Stimulated activated CD4-positive, alpha-beta T cell treated with anti-CD3 and anti-CD28 coated beads, Interleukin-4, amount 100 ng/mL, for 4 hours (primary cell): ENCODE data around the gene WDR49.

Experiments
- DNase-seq, 2 experiments: peaks; one replicate each; pipeline ENCODE4 v3.0.0-alpha.2; 2020

The WDR49 gene

DNA sequence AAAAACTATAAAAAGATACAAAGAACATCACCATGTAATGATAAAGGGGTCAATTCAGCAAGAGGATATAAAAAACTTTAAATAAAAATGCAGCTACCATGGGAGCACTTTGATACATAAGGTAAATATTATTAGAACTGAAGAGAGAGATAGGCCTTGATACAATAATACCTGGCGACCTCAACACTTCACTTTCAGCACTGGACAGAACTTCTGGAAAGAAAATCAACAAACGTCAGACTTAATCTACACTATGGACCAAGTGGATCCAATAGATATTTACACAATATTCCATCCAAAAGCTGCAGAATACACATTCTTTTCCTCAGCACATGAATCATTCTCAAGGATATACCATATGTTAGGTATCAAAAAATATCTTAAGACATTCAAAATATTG is 42.0 kb downstream of the WDR49 start:
- no peak for DNase-seq

DNA sequence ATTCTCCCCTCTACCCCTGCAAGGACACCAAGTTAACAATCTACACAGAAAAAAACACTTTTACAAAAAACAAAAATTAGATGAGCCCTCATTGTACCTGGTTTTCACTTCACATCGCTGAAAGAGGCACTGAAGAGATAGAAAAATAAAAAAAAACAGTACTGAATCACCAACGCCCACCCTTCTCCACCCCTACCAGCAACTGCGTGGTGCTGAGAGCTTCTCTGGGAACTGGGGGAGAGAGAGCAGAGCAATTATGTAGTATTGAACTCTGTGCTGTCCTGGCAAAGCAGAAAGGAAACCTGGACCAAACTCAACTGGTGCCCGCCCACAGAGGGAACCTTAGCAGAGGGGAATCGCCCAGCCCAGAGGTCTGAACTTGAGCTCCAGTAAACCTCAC is 44.6 kb downstream of the WDR49 start:
- DNase-seq: no peak

DNA sequence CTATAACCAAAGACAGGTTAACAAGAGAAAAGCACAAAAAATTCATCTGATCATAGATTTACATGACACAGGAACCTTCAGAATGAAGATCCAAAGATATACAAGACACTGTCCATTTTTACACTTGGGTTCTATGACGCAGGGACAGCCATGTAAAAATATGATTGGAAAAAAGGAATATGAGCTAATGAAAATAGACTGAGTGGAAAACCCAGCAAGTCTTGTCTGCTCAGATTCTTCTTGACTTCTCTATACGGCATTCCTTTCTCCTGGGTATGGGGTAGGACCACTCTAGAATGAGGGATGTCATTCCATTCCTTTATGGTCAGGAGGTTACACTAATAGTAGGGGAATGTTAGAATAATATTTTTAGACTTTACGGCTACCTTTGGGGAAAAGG is 46.9 kb downstream of the WDR49 start:
- DNase-seq: no peak

DNA sequence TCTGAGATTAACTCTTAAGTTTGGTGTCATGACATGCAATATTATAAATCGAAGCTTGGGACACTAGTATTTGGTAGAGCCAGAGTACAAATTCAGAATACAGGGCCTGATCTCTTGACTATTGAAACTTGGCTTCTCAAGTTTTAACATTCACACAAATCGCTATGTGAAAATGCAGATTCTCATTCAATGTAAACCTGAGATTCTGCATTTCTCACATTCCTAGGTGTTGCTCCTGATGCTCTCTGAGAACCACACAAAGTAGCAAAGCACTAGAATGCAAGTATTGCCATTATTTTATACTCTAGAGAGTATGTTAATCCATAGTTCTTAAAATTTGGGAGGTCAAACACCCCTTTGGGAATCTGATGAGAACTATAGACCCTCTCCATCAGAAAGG is 47.9 kb downstream of the WDR49 start:
- DNase-seq: no peak

DNA sequence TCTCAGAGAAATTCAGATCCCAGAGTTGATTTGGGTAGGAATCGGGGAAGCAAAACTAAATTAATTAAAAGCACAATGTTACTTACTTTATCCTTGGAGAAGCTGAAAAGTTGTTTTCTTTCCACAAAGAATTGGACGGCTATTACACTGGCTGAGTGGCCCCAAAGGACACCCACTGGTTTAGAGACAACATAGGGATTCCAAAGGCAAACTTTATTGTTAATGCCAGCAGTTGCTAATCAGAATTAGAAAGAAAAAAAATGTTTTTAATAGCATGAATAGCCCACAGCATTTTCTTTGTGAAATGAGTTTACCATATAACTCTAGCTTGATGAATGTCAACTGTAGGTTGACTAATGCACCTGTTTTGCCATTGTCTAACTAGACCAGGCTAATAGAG is 51.7 kb downstream of the WDR49 start:
- no peak for DNase-seq

DNA sequence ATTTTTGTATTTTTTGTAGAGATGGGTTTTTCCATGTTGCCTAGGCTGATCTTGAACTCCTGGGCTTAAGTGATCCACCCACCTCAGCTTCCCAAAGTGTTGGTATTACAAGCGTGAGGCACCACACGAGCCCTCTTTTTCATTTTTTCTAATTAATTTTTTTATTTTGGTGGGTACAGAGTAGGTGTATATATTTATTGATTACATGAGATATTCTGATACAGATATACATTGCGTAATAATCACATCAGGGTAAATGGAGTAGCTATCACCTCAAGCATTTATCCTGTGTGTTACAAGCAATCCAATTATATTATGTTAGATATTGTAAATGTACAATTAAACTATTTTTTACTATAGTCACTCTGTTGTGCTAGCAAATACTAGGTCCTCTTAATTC is 66.1 kb downstream of the WDR49 start:
- no peak for DNase-seq

DNA sequence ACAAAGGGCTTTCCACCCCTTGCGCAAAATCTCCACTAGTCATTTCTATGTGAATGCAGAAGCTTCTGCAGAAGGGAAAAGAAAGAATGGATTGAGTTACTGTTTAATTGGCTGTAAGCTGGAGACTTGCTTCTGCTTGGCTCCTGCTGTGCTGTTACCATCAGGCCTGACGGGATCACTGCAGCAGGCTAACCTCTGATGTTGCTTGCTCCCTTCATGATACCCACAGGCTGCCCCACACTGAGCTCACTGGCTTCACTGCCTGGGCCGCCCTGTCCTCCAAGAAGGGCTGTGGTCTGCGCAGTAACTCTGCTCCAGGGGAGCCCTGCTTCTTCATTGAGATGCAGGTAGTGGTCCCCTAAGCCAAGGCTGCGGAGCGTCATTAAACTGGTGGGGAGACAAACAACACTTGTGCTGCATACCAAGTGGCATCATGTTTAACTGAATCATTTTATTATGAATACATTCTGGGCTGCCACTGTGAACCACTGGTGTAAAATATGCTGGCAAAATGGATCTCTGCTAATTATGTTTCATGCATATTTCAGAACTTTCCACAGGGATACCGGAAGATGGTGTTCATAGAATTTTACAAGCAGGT is 78.6 kb downstream of the WDR49 start:
- no peak for DNase-seq

DNA sequence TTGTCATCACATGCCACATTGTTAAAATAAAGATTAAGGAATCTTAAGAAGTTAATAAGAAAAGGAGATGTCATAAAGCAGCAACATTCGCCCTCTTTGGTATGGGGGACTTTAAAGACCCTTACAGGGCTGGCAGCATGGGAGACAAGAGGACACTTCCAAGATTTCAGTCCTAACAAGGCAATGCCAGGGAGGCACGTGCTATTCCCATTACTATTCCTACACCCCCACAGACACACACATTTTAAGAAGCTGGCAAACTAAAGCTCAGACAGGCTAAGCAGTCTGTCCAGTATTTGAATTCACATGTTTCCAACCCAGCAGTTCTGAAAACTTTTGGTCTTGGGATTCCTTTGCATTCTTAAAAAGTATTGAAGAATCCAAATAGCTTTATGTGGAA is 80.8 kb downstream of the WDR49 start:
- no peak for DNase-seq

DNA sequence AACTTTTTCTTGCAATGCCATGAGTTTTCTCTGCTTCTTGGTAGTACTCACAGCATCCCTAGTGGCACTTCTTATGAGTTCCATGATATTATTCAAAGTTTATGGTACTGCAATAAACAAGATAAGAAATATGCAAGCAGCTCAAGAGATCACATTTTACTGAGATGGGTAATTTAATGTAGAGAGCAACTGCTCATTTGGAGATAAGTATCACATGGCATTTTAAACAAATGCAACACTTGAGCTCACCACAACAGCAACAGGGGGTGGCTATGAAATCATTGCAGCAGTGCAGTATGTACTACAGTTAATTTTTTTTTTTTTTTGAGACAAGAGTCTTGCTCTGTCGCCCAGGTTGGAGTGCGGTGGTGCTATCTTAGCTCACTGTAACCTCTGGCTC is 85.1 kb downstream of the WDR49 start:
- DNase-seq: no peak

DNA sequence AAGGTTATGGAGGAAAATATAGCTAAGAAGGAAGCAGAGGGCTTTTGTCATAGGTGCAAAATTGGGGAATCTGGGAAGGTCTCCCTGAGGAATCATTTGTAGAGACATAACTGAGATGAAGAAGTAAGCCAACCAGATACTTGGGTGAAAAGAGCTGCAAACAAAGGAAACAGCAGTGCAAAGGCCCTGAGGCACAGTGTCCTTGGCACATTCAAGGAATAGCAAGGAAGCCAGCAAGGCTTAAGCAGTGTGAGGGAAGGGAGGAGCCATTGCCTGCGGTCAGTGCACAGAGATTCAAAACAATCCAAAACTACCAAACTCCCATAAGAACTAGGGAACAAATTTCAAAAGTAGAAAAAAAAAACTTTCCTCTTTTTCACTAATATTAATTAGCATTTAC is 88.3 kb downstream of the WDR49 start:
- DNase-seq: no peak

DNA sequence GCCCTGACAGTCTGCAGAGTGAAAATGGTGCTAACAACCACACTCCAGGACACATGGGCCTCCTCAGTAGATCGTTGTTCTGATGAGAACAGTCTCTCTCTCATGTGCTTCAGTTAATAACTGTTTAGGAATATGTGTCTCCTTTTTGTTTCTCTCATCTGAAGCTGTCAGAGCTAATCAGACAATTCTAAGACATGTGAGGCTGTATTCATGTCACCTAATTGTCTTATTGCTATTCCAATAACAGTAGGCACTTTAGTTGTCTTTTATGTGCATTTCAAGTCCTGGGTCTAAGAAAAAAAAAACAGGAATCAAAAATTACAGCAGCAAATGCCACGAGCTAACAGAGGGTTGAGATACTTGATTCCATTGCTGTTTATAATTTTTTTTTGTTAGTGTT is 89.1 kb downstream of the WDR49 start:
- no peak for DNase-seq

DNA sequence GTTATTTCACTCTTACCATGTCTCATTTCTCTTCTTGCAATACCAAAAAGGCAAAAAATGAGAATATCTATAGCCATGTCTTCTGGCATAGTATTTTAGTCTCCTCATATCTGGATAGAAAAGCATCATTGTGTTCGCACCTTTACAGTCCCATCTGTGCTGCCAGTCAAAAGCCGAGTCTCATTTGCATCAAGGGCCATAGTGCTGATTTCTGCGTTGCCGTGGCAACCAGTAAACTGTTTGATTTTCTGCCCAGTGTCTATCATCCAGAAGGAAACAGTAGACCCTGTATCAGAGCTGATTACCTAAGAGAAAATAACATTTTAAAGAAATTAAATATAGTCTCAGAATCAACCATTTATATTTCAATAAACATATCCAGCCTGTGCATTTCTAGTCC is 93.8 kb downstream of the WDR49 start:
- no peak for DNase-seq

DNA sequence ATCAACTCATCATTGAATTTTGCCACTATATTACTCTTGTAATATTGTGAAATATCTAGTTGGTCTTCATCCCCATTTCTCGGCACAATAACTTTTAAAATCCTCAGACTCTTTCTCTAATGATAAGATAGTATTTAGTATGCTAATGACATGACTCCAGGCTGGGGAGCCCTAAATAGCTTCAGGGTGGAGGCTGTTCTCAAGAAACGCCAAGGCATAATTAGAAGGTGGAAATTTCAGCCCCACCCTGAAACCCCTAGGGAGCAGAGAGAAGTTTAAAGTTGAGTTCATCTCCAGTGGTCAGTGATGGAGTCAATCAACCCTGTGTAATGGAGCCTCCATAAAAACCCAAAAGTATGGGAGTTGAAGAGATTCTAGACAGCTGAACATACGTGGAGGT is 98.8 kb downstream of the WDR49 start:
- DNase-seq: no peak

DNA sequence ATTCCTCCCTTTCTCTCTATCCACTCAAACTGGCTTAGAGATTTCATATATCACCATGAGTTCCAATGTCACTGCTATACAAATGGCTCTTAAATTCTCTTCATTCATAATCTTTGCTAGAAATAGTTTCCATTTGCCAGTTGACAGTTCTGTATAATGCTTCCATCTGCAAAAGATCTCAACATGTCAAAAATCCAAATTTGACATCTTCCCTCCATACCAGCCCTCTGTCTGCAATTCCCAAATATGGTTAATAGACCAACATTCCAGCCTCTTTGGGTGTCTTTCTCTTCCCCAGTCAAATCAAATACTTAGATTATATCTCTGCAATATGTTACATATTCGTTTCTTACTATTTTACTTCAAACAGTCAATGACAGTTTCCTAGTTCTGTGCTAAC is 115.7 kb downstream of the WDR49 start:
- no peak for DNase-seq

DNA sequence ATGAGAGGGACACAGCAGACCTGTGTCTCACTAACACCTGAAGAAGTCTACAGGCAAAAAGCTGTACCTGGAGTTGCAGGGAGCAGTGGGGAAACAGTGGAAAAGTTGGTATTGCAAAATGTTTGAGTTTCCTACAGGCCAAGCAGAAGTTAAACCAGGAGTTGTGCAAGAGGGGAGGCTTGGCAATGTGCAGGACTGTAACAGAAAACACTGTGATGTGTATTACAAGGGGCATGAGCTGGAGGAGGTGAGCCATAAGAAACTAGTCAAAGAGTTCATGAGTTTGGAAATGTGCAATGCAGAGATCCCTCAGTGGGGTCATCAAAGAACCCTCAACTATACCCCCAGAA is 132.8 kb downstream of the WDR49 start:
- no peak for DNase-seq

DNA sequence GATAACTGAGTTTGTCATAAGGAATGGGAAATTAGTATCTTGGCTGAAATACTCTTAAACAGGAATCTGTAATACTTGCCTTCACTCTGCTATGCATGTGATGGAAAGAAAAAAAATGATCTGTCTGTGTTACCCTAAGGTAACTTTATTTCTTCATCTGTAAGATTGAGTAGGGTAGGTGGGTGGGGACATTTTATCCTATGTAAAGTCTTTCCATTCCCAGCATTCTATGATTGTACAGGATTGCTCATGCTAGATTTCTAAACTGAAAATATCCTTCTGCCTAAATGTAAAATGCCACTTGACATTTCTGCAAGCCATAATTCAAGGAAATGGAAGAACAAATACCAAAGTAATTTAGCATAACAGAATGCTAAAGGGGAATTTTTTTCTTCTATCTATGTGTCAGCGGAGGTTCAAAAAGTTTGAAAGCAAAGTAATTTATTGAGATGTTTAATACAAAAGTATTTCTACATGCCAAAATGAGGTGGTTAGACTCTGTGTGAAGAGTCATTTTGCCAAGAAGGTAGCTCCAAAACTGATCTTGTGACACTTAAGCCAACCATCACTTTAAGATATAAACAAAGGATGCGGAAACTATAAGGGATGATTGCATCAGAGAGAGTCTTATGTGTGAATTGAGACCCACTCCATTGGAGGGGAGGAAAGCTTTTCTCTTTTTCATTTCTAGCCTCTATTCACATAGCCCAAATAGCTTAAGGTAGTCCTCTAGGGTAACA is 133.3 kb downstream of the WDR49 start:
- no peak for DNase-seq

DNA sequence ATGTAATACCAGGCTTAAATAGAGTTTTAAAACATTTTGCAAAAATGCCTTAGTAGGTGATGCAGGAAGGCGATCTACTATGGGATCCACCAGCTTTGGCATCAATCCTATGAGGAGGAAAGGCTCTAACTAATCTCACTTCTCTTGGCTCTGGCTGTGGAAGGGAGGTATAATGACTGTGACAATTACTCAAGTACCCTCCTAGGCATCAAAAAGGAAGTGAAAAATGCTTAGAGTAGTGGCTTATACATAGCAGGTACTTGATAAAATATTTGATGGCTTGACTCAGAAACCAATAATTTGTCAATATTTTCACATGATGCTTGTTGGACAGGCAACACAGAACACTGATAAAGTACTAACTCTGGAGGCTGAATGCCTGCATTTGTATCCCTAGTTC is 145.8 kb downstream of the WDR49 start:
- no peak for DNase-seq

DNA sequence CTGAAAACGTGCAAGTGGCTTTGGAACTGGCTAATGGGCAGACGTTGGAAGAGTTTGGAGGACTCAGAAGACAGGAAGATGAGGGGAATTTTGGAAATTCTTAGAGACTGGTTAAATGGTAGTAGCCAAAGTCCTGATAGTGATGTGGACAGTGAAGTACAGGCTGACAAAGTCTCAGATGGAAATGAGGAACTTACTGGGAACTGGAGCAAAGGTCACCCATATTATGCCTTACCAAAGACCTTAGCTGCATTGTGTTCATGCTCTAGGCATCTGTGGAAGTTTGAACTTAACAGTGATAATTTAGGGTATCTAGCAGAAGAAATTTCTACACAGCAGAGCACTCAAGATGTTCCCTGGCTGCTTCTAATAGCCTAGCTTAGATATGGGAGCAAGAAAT is 151.3 kb downstream of the WDR49 start:
- DNase-seq: no peak

DNA sequence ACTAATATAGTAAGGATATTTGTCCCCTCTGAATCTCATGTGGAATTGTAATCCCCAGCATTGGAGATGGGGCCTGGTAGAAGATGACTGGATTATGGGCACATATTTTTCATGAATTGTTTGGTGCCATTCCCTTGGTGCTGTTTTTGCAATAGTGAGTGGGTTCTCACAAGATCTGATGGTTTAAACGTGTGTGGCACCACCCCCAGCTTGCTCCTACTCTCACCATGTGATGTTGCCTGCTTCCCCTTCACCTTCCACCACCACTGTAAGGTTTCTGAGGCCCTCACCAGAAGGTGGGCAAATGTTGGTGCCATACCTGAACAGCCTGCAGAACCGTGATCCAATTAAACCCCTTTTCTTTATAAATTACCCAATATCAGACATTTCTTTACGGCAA is 151.8 kb downstream of the WDR49 start:
- no peak for DNase-seq

DNA sequence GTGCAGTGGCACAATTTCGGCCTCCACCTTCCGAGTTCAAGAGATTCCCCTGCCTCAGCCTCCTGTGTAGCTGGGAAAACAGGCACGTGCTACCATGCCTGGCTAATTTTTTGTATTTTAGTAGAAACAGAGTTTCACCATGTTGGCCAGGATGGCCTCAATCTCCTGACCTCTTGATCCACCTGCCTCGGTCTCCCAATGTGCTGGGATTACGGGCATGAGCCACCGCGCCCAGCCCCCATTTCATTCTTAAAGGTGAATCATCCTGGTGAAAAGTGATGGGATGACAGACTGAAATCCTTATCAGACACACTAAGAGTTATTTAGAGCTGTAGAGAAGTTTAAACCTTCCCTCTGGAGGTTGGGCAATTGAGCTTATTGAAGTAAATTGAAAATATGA is 155.8 kb downstream of the WDR49 start:
- no peak for DNase-seq

DNA sequence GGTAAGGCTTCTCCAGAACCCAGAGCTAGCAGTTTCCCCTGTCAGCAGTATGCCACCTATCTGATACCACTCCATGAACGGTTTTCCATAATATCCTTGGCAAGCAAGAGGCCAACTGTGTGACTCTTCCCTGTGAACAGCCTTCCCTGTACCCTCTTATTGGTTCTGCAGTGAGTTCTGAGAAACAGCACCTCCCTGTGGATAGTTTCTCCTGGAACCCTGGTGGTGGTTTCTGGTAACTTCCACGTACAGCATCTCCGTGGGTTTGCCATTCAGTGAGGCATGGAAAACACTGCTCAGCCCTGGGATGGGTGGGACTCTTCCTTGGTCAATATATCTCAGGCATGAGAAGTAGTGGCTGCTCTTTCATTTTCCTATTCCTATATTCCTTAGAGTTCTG is 160.5 kb downstream of the WDR49 start:
- DNase-seq: no peak

DNA sequence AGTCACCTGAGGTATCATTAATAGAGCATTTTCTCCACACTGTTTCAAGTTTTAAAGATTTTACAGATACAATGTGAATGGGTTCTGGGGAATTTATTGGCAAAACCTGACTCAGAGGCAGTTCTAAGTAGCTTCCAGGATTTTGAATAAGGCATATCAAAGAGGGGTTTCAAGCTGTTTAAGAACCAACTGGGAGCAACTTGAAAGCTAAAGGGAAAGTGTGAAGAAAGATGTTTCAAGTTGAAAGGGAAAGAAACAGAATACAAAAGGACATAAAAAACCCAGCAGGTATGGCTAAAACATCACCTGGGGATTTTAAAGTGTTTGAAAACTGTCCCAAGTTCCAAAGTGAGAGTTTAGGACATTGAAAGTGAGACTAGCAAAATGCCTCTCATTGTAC is 162.1 kb downstream of the WDR49 start:
- DNase-seq: no peak

DNA sequence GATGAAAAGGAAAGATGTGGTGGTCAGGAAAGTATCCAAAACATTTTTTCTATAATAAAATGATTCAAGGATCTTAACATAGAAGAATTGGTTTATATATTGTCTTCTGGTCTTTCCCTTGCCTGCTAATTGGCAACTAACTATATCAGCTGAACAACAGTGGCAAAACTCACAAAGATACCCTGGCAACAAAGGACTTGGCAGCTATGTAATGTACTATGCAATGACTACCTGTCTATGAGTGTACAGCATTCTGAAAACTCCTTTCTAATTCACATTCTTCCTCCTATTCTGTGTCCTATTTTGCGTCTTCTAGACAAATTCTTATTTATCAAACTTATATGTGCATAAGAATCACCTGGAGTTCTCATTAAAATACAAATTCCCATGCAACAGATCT is 164.2 kb downstream of the WDR49 start:
- DNase-seq: no peak

DNA sequence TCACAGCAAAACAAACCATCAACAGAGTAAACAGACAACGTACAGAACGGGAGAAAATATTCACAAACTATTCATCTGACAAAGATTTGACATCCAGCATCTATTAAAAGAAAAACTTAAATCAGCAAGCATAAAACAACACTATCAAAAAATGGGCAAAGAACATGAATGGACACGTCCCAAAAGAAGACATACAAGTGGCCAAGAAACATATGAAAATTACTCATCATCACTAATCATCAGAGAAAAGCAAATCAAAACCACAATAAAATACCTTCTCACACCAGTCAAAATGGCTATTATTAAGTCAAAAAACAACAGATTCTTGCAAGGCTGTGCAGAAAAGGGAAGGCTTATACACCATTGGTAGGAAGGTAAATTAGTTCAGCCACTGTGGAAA is 166.2 kb downstream of the WDR49 start:
- no peak for DNase-seq

DNA sequence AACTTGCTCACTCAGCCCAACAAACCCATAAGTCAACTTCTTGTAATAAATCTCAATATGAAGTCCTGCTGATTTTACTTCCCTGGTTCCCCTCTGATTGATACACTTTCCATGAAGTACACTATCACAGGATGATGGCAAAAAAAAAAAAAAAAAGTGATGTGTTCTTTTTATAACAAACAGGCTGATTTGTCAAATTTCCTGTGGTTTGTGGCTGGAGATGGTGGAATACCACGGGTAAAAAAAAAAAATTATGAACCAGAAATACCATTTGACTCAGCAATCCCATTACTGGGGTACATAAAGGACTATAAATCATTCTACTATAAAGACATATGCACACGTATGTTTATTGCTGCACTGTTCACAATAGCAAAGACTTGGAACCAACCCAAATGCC is 169.2 kb downstream of the WDR49 start:
- DNase-seq: no peak
